Measurements from ENCODE around the gene PPP1R9B.
A peak's percentile ranks its signal among the peaks of the same experiment; 100 is the strongest.

PPP1R9B gene

GRCh38 chr17:50113624-50114320 is 36.7 kb downstream of the PPP1R9B start:
- no peak for DNase-seq (ENCODE audit: low spot score)
- Histone ChIP-seq H3K27ac (peak overlapping the region; percentile 99), H3K4me3 (no peak overlapping the region)
- no peak for TF ChIP-seq CTCF (IDR thresholded peaks at IDR 0.05)

- TF ChIP-seq CTCF (IDR thresholded peaks at IDR 0.05) = no peak
- no peak for DNase-seq (ENCODE audit: low spot score)
- Histone ChIP-seq H3K27ac (peak overlapping the region; percentile 99), H3K4me3 (no peak overlapping the region)
Observed at GRCh38 chr17:50112694-50113093, 37.8 kb downstream of the PPP1R9B start.

- Histone ChIP-seq H3K4me3 (peak overlapping the region; percentile 49), H3K27ac (peak overlapping the region; percentile 99)
- peak; percentile 89 for DNase-seq (ENCODE audit: low spot score)
- TF ChIP-seq CTCF (IDR thresholded peaks at IDR 0.05) = no peak
Observed at GRCh38 chr17:50111673-50112655, 38.5 kb downstream of the PPP1R9B start.

GRCh38 chr17:50110591-50111349 is 39.7 kb downstream of the PPP1R9B start:
- no peak for TF ChIP-seq CTCF (IDR thresholded peaks at IDR 0.05)
- Histone ChIP-seq H3K4me3 (no peak overlapping the region), H3K27ac (peak overlapping the region; percentile 99)
- DNase-seq (ENCODE audit: low spot score) = peak; percentile 89

GRCh38 chr17:50109785-50110184 is 40.7 kb downstream of the PPP1R9B start:
- DNase-seq (ENCODE audit: low spot score) = no peak
- Histone ChIP-seq H3K4me3 (no peak overlapping the region), H3K27ac (peak overlapping the region; percentile 99)
- TF ChIP-seq CTCF (IDR thresholded peaks at IDR 0.05) = no peak

- peak overlapping the region; percentile 99 for H3K27ac ChIP-seq
- no peak overlapping the region for H3K4me3 ChIP-seq
- TF ChIP-seq CTCF (IDR thresholded peaks at IDR 0.05) = no peak
- DNase-seq (ENCODE audit: low spot score) = no peak
Observed at GRCh38 chr17:50109207-50109606, 41.3 kb downstream of the PPP1R9B start.
